Stimulated activated CD8-positive, alpha-beta memory T cell treated with anti-CD3 and anti-CD28 coated beads, Interleukin-7, amount 100 ng/mL, for 48 hours (primary cell): ENCODE data around the gene BAZ1A.
"Not testable (repeated sequence)": the region's sequence is repeated elsewhere in the genome, so short reads cannot be mapped to it uniquely, and the experiment has no call there.

Experiments
- DNase-seq, 2 donors: peaks; one replicate each; pipeline ENCODE4 v3.0.0-alpha.2; 2020; ENCODE audit warnings: low read depth in 1 of 2; ENCODE audit errors: extremely low read depth in 1 of 2

The BAZ1A gene

DNA sequence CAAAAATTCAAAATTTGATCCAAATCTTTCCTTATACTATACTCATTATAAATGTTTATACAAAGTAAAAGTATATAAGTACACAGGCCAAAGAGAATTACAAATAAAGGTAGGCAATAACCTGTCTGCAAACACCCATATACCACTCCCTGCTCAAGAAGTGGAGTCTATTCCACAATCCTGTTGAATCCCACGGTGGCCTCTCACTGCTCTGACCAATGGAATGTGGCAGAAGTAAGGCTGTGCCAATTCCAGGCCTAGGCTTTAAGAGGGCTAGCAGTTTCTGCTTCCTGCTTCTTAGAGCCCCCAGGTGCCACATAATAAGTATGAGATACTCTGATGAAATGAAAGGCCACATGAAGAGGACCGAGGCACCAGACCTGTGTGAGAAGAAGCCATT, 80.9 kb downstream of the BAZ1A start:
- no peak for DNase-seq

DNA sequence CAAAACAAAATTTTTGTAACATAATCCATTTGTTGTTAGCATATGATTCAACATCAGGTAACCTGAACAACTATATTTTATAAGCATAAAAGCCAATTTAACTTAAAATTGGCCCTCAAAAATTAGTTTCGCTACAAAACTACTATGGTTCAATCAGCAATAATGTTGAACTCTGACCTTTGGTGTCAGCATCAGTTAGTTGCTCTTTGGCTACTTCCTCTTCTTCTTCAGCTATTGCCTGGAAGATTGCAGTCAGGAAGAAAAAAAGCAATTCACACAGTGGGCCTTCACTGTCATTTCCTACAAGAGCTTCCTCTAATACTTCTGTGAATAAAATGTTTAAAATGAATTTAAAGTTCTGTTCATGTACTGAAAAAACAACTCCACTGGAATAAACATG, 82.6 kb downstream of the BAZ1A start:
- no peak for DNase-seq

DNA sequence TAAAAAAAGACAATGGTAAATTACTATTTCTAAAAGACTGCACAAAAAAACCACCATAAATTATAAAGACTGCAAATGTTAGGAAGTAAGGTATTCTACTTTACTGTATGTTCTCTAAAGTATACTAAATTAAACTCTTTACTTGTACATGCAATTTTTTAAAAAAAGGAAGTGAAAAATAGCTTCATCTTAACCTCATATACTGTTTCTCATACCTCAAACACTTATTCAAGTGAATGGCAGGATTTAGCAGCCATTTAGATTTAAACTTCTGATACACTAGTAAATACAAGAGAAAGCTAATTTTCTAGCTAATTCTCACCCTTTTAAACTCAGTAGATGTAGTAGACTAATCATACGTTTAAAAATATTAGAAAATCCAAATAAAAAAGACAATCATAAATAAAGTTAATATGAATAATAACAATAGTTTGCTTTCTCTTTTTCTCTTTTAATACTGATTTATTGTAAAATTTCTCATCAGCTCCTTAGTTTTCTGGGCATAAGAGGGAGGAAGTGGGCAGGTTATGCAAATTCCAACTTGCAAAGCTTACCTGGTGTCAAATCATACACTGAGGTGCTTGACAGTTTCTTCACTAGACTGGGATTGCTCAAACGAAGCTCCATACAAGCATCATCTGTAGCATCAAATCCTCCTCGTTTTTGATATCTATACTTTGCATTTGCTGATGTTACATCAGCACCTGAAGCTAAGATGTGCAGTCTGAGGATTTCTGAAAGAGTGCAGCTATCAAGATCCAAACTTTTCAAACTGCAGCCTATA, 89.7 kb downstream of the BAZ1A start:
- no peak for DNase-seq

DNA sequence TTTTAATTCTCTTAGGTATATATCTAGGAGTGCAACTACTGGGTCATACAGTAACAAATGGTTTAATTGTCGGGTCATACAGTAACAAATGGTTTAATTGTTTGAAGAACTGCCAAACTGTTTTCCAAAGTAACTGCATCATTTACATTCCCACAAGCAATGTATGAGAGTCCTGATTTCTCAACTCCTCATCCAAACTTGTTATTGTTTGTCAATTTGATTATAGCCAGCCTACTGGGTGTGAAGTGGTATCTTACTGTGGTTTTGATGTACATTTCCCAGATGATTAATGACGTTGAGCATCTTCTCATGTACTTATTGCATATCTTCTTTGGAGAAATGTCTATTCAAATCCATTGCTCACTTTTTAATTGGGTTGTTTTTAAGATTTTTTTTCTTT, 93.1 kb downstream of the BAZ1A start:
- no peak for DNase-seq

DNA sequence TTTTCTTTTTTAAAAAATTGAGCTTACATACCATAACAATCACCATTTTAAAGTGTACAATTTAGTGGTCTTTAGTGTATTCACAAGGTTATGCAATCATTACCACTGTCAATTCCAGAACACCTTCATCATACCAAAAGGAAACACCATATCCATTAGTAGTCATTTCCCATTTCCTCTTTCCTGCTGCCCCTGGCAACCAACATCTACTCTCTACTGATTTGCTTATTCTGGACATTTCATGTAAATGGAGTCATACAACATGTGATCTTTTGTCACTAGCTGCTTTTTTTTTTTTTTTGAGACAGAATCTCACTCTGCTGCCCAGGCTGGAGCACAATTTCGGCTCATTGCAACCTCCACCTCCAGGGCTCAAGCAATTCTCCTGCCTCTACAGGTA, 93.9 kb downstream of the BAZ1A start:
- DNase-seq, result no peak

DNA sequence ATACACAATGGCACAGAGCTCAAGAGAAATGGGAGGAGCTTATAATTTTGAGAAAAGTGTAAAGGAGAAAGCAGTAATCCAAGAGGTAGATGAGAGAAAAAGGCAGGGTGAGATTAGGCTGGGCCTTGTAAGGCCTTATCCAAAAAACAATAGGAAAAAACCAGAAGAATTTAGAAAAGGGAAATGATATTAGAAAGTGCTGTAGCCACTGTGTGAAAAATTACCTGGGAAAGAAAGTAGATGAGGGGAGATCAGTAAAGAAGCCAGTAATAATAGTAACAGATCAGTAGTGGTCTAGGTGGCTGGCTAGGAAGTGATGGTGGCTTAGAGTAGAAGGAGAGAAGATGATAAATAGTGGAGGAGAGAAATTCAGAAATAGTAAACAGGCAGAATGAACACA, 94.5 kb downstream of the BAZ1A start:
- no peak for DNase-seq

DNA sequence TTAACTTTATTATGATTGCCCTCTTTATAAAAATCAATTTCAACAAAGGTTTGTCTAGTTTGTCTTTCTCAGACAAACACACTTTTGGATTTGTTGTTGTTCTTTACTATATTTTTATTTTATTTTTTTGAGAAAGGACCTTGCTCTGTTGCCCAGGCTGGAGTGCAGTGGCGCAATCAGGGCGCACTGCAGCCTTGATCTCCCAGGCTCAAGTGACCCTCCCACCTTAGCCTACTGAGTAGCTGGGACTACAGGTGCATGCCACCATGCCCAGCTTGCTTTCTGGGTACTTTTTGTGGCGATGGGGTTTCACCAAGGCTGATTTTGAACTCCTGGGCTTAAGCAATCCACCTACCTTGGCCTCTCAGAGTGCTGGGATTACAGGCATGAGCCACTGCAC, 96.4 kb downstream of the BAZ1A start:
- no peak for DNase-seq

DNA sequence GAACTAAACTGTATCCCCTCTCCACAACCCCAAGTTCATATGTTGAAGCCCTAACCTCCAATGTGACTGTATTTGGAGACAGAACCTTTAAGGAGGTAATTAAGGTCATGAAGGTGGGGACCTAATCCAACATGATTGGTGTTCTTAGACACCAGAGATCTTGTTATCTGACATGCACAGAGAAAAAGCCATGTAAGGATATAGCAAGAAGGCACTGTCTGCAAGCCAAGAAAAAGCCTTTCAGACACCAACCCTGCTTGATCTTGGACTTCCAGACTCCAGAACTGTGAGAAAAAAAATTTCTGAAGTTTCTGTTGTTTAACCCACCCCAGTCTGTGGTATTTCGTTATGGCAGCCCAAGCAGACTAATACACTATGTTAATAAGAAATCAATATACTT, 98.5 kb downstream of the BAZ1A start:
- DNase-seq, result no peak

DNA sequence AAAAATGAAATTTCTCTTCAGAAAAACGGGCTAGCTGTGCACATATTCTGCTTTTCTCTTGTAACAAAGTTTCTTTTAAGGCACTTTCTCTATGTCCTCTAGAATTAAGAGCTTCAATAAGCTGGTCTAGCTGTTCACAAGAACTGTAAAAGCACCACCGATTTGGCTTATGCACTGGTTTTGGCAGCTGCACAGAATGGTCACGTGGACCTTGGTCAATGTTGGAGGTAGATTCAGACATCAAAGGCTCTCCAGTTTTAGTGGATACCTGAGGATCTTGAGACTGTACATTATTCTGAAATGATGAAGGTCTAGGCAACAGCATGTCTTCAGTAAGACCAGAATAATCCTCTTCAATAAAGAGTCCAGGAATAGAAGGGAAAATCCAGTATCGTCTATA, 99.2 kb downstream of the BAZ1A start:
- no peak for DNase-seq

DNA sequence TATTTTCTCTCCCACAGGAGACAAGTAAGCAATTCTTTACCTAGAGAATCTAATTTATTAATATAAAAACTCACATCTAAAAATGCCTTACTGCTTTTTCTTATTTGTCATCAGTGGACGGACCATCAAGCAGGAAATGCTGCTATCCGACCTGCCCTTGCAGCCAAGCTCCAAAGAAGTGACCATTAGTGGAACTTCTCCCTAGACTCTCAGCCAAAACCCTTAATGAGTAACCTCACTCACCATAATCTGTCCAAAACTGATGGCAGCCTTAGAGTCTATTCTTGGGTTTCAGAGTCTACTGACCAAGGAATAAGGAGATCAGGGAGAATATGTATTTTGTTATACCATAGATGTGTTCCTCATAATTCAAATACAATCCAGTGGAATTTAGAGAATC, 99.8 kb downstream of the BAZ1A start:
- no peak for DNase-seq

DNA sequence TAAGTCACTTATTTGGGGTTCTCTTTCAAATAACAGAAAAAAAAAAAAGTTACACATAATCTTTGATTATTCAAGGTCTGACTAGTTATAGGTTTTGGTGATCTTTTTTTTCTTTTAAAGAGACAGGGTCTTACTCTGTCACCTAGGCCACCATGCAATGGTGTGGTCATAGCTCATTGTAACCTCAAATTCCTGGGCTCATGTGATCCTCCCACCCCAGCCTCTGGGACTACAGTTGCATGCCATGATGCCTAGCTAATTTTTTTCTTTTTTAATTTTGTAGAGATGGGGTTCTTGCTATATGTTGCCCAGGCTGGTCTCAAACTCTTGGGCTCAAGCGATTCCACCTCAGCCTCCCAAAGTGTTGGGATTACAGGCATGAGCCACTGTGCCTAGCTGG, 104.3 kb downstream of the BAZ1A start:
- no peak for DNase-seq

DNA sequence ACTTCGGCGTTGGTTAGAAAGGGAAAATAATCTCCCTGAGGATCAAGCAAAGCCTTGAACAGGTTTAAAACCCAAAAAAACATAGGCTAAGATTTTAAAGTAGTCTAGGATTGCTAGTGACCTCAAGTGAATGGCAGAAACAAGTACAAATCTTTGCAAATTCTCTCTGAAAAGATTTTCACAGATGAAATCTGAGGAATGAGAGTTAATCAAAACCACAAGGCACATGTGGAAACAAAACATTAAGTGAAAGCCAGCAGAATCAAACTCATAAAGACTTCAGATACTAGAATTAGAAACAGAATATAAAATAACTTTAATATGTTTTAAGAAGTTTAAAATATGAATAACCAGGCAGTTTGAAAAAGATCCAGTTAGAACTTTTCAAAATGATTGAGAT, 108.6 kb downstream of the BAZ1A start:
- no peak for DNase-seq

DNA sequence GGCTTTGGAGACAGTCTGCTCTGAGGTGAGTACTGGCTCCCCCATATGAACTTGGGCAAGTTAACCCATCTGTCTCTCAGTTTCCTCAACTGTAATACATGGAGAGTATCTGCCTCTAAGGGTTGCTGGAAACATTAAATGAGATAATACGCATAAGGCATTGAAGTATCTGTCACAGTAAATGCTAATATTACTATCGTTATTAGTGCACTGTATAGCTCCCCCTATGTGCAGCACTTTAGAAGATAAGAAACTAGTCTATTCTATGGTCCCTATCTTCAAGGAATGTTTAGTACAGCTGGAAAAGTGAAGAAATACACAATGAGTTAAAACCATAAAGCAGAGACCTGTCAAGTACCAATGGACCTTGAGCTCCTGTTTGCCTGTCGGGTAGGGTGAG, 109.1 kb downstream of the BAZ1A start:
- no peak for DNase-seq

DNA sequence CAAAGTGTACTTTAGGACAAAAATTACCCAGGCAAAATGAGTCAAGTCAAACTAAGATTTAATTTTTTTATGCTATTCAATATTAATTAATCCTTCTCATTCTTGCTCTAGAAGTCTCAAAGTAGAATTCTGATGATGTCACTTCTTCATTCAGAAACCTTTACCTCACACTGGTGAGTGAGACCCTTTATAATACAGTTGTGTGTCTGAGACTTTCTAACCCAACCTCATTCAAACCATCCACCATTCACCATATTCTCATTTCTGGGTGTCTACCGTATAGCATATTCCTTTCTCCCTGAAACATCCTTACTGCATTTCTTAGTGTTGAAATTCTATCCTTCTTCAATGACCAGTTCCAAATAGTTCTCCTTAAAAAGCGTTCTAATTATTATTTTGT, 119.9 kb downstream of the BAZ1A start:
- no peak for DNase-seq

DNA sequence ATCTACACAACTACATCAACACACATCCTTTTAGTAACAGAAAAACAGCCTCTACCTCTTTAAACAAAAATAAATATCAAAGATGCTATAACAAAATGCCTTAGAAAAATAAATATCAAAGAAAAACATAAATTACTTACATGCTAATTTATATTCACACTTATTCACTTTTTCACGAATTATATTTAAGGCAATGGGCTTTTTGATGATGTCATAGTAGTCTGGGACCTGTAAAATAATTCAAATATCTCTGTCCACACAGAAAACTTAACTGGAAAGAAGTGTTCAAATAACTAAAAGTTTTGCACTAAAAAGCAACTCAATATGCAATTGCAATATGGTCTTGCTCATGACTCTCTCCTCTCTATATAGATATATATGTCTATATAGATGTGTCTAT, 120.5 kb downstream of the BAZ1A start:
- DNase-seq, result no peak

DNA sequence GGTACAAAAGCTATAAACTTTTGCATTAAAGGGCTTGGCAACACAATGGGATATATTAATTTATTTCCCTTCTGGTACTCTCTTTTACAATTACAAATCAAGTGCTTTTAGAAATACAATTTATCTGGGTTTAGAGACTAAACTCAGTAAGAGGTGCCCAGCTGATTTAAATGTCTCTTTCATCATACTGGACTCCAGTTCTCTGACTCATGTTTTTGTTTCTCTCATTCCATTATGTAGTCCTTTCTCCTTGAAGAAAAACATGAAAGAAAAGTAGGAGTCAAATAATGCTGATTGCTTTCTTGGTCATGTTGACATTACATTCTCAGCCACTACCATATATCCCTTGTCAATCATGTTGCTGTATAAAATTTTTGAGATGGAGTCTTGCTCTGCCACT, 124.5 kb downstream of the BAZ1A start:
- no peak for DNase-seq

DNA sequence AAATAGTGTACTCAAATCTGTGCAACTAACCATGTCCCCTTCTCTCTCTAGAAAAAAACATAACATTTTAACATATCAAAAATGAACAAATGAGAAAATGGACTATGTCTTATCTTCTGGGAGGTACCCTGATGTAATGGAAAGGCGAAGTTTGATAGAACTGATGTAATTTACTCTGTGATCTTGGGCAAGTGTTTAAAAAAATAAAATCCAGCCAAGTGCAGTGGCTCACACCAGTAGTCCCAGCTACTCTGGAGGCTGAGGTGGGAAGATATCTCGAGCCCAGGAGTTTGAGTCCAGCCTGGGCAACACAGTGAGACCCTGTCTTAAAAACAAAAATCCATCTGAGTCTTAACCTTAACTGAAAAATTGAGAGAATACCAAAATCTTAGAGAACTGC, 124.9 kb downstream of the BAZ1A start:
- DNase-seq, result no peak

DNA sequence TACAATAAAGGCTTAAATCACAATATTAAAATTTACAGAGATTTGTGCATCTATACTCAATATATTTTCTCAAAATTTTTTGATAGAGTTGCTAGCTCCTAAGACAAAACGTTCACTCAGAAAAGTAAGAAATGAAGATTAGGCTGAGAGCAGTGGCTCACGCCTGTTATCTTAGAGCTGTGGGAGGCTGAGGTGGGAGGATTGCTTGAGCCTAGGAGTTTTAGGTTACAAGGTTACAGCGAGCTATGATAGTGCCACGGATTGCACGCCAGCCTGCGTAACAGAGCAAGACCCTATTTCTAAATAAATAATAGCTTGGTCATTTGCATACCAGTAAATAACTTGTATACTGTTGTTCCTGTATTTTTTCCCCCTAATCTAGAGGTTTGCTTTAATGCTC, 125.8 kb downstream of the BAZ1A start:
- no peak for DNase-seq

DNA sequence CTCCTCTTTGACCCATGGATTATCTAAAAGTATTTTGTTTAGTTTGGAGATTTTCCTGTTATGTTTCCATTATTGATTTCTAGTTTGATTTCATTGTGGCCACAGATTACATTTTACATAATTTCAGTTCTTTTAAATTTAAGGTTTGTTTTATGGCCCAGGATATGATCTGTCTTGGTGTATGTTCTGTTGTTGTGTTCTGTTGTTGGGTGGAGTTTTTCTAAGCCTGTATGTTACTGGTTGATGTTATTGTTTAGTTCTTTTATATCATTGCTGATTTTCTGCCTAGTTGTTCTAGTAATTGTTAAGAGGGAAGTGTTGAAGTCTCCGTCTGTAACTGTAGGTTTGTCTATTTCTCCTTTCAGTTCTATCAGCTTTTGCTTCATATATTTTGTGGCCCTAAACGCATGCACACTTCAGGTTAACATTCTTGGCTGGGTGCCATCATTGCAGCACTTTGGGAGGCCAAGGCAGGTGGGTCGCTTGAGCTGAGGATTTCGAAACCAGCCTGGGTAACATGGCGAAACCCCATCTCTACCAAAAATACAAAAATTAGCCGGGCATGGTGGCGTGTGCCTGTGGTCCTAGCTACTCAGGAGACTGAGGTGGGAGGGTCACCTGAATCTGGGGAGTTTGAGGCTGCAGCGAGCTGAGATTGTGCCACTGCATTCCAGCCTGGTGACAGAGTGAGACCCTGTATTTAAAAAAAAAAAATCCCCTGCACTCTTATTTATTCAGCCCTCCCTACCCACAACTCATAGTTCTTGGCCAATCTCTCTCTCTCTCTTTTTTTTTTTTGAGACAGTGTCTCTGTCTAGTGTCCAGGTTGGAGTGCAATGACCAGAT, 132.7 kb downstream of the BAZ1A start:
- no peak for DNase-seq

DNA sequence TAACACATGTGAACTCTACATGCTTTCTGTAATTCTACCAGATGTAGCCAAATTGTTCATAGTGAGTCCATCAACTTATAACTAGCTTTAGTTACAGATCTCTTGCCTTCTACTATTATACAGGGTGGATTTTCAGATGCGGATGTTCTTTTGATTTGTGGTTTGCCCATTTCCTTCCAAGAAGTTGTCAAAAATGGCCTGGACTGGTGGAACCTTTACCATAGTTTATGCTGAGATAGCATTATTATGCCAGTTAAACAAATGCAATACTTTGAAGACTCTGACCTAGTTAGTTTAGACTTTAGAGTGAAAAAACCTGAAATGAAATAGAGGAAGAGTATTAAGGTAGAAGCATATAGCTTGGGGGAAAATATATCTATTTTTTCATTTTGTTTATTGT, 133.3 kb downstream of the BAZ1A start:
- DNase-seq, result no peak

DNA sequence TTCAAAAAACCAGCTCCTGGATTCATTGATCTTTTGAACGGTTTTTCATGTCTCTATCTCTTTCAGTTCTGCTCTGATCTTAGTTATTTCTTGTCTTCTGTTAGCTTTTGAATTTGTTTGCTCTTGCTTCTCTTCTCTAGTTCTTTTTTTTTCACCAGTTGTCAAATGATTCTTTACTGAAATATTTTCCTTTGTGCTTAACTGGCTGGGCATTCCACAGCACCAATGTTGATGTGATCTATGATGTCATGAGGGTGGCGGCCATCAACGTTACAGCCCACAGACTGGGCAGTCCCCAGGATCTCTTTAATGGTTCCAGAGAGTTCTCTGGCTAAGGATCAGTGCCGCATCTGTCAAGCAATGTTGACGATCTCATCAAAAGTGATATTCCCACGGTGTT, 135.0 kb downstream of the BAZ1A start:
- not testable (repeated sequence) for DNase-seq

DNA sequence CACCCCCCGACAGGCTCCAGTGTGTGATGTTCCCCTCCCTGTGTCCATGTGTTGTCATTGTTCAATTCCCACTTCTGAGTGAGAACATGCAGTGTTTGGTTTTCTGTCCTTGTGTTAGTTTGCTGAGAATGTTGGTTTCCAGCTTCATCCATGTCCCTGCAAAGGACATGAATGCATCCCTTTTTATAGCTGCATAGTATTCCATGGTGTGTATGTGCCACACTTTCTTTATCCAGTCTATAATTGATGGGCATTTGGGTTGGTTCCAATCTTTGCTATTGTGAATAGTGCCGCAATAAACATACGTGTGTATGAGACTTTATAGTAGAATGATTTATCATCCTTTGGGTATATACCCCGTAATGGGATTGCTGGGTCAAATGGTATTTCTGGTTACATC, 138.1 kb downstream of the BAZ1A start:
- not testable (repeated sequence) for DNase-seq
